GM19372 (cell line): Measurements from ENCODE around the gene KLHL17.
"Not testable (repeated sequence)": the region's sequence is repeated elsewhere in the genome, so short reads cannot be mapped to it uniquely, and the experiment has no call there.

ENCODE experiments used
- ATAC-seq: cut with Tn5 transposase; IDR thresholded peaks from one replicate; pipeline ENCODE4 v1.9.1; 2021; ENCODE audit warnings: mild to moderate bottlenecking, low read depth, moderate library complexity; ENCODE audit not compliant: unreplicated experiment

KLHL17 gene

GRCh38 chr1:966135-966703 lies 5.8 kb downstream of the KLHL17 start, which contains the start of gene PLEKHN1:
PLEKHN1 (plus strand) TSS chr1:966482; CDS start chr1:966532, 50 bp downstream.
- no peak for ATAC-seq

GRCh38 chr1:966704-967300 lies 6.4 kb downstream of the KLHL17 start:
- no peak for ATAC-seq

- no peak for ATAC-seq
Observed at GRCh38 chr1:967466-968343, 7.3 kb downstream of the KLHL17 start.

GRCh38 chr1:969260-969855 lies 9.0 kb downstream of the KLHL17 start:
- no peak for ATAC-seq

GRCh38 chr1:970242-970972 lies 10.0 kb downstream of the KLHL17 start:
- ATAC-seq: no peak

GRCh38 chr1:970973-971730 lies 10.8 kb downstream of the KLHL17 start:
- no peak for ATAC-seq

GRCh38 chr1:971751-972506 lies 11.5 kb downstream of the KLHL17 start:
- no peak for ATAC-seq

GRCh38 chr1:972726-973458 lies 12.5 kb downstream of the KLHL17 start:
- no peak for ATAC-seq

- no peak for ATAC-seq
Observed at GRCh38 chr1:973459-974292, 13.3 kb downstream of the KLHL17 start.

- no peak for ATAC-seq
Observed at GRCh38 chr1:974293-974640, 13.9 kb downstream of the KLHL17 start.

GRCh38 chr1:974687-975328 lies 14.4 kb downstream of the KLHL17 start:
- ATAC-seq: no peak

GRCh38 chr1:975365-975764 lies 15.0 kb downstream of the KLHL17 start:
- ATAC-seq: no peak

- ATAC-seq: peak; percentile 56
Observed at GRCh38 chr1:975896-976683, 15.7 kb downstream of the KLHL17 start.

GRCh38 chr1:976791-977190 lies 16.4 kb downstream of the KLHL17 start:
- not testable (repeated sequence) for ATAC-seq

GRCh38 chr1:978069-978834 lies 17.9 kb downstream of the KLHL17 start:
- ATAC-seq: no peak
